Tibial artery (tissue), 4 donors: ENCODE measurements around the gene LY6G6C.

Experiments used
- DNase-seq, 2 donors: peaks; one replicate each; pipeline ENCODE4 v3.0.0-alpha.2; 2019
- H3K27ac ChIP-seq, 2 donors: fragments of 200-600 bp; sonication (generic) in 1 of 2; 1 replicate in 1 of 2; 2 replicates in 1 of 2; pipeline ENCODE4 v1.5.1; 2018 to 2019; ENCODE audit warnings: mild to moderate bottlenecking in 1 of 2
- H3K27me3 ChIP-seq, 2 donors: fragments of 200-600 bp; sonication (generic) in 1 of 2; one replicate each; pipeline versions ENCODE4 v1.5.1 to v1.6.0; 2016 to 2019
- H3K36me3 ChIP-seq, 3 donors: fragments of 200-600 bp; sonication (generic) in 2 of 3; one replicate each; pipeline ENCODE4 v1.5.1; 2016 to 2019; ENCODE audit warnings: mild to moderate bottlenecking in 2 of 3
- H3K4me1 ChIP-seq, 4 donors: fragments of 200-600 bp; sonication (generic) in 2 of 4; 1 replicate in 3 of 4; 2 replicates in 1 of 4; pipeline ENCODE4 v1.5.1; 2016 to 2019
- H3K4me3 ChIP-seq, 2 donors: fragments of 200-600 bp; sonication (generic) in 1 of 2; 1 replicate in 1 of 2; 2 replicates in 1 of 2; pipeline ENCODE4 v1.5.1; 2018 to 2019; ENCODE audit warnings: mild to moderate bottlenecking in 2 of 2
- H3K9me3 ChIP-seq, 3 donors: fragments of 200-600 bp; sonication (generic) in 1 of 3; one replicate each; pipeline ENCODE4 v1.5.1; 2016 to 2019
- intact Hi-C: fragments of 100-400 bp; cut with DNase I; formaldehyde crosslinking; loops from one replicate; pipeline ENCODE4 v1.15.0; 2023; ENCODE audit warnings: low total_unique reads
- TF ChIP-seq, protein P1 (sequence below), 2 experiments: fragments of 200-600 bp in 1 of 2; fragments of 450-650 bp in 1 of 2; IDR thresholded peaks; one replicate each; pipeline ENCODE4 v1.5.1; 2017 to 2019; ENCODE audit warnings: antibody characterized with exemption in 2 of 2, mild to moderate bottlenecking in 1 of 2, moderate library complexity in 1 of 2

LY6G6C gene

DNA sequence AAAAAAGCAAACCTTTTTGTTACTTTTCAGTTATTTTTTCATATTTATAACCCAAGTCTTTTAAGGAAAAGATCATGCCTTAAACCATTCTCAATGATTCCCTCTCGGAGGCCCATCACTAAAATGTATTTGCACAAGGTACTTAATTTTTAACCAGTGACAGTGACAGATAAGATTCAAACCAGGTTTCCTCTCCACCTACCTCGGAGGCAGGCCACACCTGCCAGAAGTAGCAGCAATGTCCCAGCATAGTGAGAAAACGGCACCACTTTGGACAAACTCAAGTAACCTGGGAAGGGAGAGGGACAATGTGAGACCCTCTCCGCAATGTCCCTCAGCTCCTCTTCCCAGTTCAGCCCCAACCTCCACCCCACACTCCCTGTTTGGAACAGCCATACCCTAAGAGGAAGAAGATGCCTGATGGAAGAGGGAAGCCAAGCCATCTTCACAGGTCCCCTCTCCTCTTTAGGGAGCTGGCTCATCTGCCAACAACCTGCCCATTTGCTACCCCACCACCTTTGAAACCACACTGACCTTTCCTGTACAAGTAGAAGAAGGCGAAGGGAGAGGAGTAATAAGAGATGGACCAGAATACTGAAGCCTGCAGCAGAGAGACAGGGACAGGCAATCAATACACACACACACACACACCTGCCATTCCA lies 20.7 kb downstream of the LY6G6C start:
- TF ChIP-seq, protein P1, sequence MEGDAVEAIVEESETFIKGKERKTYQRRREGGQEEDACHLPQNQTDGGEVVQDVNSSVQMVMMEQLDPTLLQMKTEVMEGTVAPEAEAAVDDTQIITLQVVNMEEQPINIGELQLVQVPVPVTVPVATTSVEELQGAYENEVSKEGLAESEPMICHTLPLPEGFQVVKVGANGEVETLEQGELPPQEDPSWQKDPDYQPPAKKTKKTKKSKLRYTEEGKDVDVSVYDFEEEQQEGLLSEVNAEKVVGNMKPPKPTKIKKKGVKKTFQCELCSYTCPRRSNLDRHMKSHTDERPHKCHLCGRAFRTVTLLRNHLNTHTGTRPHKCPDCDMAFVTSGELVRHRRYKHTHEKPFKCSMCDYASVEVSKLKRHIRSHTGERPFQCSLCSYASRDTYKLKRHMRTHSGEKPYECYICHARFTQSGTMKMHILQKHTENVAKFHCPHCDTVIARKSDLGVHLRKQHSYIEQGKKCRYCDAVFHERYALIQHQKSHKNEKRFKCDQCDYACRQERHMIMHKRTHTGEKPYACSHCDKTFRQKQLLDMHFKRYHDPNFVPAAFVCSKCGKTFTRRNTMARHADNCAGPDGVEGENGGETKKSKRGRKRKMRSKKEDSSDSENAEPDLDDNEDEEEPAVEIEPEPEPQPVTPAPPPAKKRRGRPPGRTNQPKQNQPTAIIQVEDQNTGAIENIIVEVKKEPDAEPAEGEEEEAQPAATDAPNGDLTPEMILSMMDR (IDR thresholded peaks at IDR 0.05): no peak
- Histone ChIP-seq H3K4me3 (no peak overlapping the region), H3K27me3 (no peaks in the 10 kb centered on the region), H3K27ac (no peak overlapping the region), H3K36me3 (peaks cover 12 to 42% (median 14%) of the 10 kb centered on the region in 3 donors), H3K4me1 (peaks cover 6 to 27% (median 23%) of the 10 kb centered on the region in 4 donors), H3K9me3 (no peaks in the 10 kb centered on the region)
- DNase-seq: no peak
- intact Hi-C loops: loop anchor here (5.0 kb wide), 1 partner anchor 36 kb away; the partner anchor contains the start of gene CLIC1

- Histone ChIP-seq H3K4me1 (peaks cover 0 to 21% (median 17%) of the 10 kb centered on the region in 4 donors), H3K9me3 (no peaks in the 10 kb centered on the region), H3K4me3 (no peak overlapping the region), H3K27me3 (no peaks in the 10 kb centered on the region), H3K36me3 (peaks cover 25 to 75% (median 47%) of the 10 kb centered on the region in 3 donors), H3K27ac (no peak overlapping the region)
- intact Hi-C loops: no loop called here
- TF ChIP-seq, protein P1 (IDR thresholded peaks at IDR 0.05): no peak
- no peak for DNase-seq
These were observed 24.0 kb downstream of the LY6G6C start for GRCh38 chr6:31697555-31697954.

DNA sequence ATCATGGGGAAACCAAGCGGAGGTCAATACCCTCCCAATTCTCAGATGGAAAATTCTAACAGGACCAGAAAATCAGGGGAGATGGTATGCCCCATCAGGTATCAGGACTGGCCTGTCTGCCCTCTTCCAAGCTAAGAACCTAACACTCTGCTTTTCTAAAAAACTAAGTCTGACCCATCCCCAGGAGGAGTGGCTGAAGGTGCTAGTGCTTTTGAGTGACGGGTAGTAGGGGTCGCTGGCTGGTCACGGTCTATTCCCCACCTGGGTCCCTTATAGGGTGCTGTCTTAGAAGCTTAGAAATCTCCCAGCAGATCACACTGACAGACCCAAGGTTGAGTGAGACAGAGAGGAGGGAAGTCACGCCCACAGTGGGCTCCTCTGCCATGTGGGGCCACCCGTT lies 28.0 kb downstream of the LY6G6C start:
- intact Hi-C loops: no loop called here
- TF ChIP-seq, protein P1 (IDR thresholded peaks at IDR 0.05): no peak
- Histone ChIP-seq H3K27me3 (no peaks in the 10 kb centered on the region), H3K4me3 (no peak overlapping the region), H3K9me3 (no peaks in the 10 kb centered on the region), H3K4me1 (no peaks in the 10 kb centered on the region), H3K27ac (no peak overlapping the region), H3K36me3 (peaks cover 57 to 98% (median 84%) of the 10 kb centered on the region in 3 donors)
- no peak for DNase-seq

DNA sequence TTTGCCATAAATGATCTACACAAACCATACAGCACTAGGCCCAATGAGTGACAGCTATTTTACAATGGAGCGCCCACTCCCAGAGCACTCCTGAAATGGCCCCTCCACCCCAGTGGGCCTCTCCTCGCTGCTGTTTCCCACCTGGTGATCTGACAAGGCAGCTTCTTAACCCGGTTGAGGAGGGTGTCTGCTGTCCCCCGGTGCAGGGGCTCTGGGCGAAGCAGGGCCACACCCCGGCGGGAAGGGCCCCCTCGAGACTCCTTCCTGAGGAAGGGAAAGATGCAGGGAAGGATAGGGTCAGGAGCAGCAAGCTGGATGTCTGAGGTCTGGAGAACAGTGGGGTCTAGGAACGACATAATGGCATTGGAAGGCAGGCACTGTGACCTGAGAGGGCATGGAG lies 28.7 kb downstream of the LY6G6C start:
- intact Hi-C loops: no loop called here
- no peak overlapping the region for H3K4me3 ChIP-seq
- no peaks in the 10 kb centered on the region for H3K27me3 ChIP-seq
- no peaks in the 10 kb centered on the region for H3K4me1 ChIP-seq
- peaks cover 63 to 100% (median 90%) of the 10 kb centered on the region in 3 donors for H3K36me3 ChIP-seq
- TF ChIP-seq, protein P1 (IDR thresholded peaks at IDR 0.05): no peak
- no peak overlapping the region for H3K27ac ChIP-seq
- DNase-seq: no peak
- H3K9me3 ChIP-seq: no peaks in the 10 kb centered on the region

DNA sequence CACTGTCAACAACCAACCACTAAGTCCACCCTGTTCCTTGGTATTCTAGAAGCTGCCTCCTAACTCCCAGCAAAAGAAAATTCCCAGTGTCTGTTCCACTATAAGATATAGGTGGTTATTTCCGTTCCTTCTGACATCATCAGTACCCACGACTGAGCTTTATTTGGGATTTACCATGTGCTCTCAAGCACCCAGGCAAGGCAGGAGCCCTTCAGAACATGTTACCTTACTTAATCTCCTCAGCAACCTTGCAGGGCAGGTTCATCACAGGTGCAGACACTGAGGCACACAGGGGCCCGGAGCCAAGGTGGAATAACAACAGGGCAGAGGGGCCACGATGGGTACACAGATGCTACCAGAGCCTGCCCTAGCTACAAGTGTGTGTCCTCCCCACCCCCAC lies 29.2 kb downstream of the LY6G6C start:
- Histone ChIP-seq H3K36me3 (peaks cover 69 to 100% (median 95%) of the 10 kb centered on the region in 3 donors), H3K4me3 (no peak overlapping the region), H3K27ac (no peak overlapping the region), H3K4me1 (no peaks in the 10 kb centered on the region), H3K27me3 (no peaks in the 10 kb centered on the region), H3K9me3 (no peaks in the 10 kb centered on the region)
- intact Hi-C loops: no loop called here
- DNase-seq: no peak
- TF ChIP-seq, protein P1 (IDR thresholded peaks at IDR 0.05): no peak
